SK-N-SH (cell line): ENCODE measurements around the gene PSD2. TPM values are rescaled to one million over a fixed set of nuclear protein-coding genes. Genes with fewer than 3 reads are reported as not detected.

ENCODE experiments used
- CTCF ChIA-PET: fragments of 300-600, 350-600 bp; formaldehyde crosslinking; extraction: SDS; loops from one replicate; lab custom pipeline; 2021; lab: Yijun Ruan, JAX
- POLR2A ChIA-PET: fragments of 350-600 bp; sonication (Branson Sonifier 250); formaldehyde crosslinking; extraction: SDS; loops from one replicate; lab custom pipeline; 2020; ENCODE audit warnings: antibody characterized with exemption, inconsistent platforms; lab: Yijun Ruan, JAX
- DNase-seq: peaks from one replicate; pipeline ENCODE4 v3.0.0; 2012
- H2AFZ ChIP-seq: fragments of 200-600 bp; sonication (generic); 2 replicates; pipeline ENCODE4 v1.8.1; 2016; ENCODE audit warnings: antibody characterized with exemption, mild to moderate bottlenecking, low read depth
- H3F3A ChIP-seq: fragments of 200-600 bp; sonication (generic); replicated peaks from 2 replicates; pipeline ENCODE3; 2016; ENCODE audit warnings: antibody characterized with exemption, mild to moderate bottlenecking; ENCODE audit not compliant: insufficient read depth
- H3K27ac ChIP-seq, 2 experiments: fragments of 200-500 bp in 1 of 2; fragments of 200-600 bp in 1 of 2; sonication (Bioruptor generic) in 1 of 2; sonication (generic), shearing (Covaris generic) in 1 of 2; 2 replicates each; pipeline versions ENCODE4 v1.5.1 to v1.6.1; 2014 to 2016; ENCODE audit warnings: low read depth in 2 of 2, inconsistent platforms in 1 of 2, low read length in 1 of 2, mild to moderate bottlenecking in 1 of 2, mixed read lengths in 1 of 2
- H3K27me3 ChIP-seq: fragments of 200-600 bp; sonication (generic), shearing (Covaris generic); 2 replicates; pipeline ENCODE4 v1.6.1; 2016; ENCODE audit warnings: mixed run types; ENCODE audit not compliant: insufficient read depth
- H3K36me3 ChIP-seq, 2 experiments: fragments of 200-500 bp in 1 of 2; fragments of 200-600 bp in 1 of 2; sonication (Bioruptor generic) in 1 of 2; sonication (generic) in 1 of 2; replicated peaks in 1 of 2; 2 replicates each; pipeline versions ENCODE3 to v1.5.1; 2014 to 2016; ENCODE audit warnings: low read length in 1 of 2, mild to moderate bottlenecking in 1 of 2; ENCODE audit not compliant: insufficient read depth in 2 of 2, control insufficient read depth in 1 of 2
- H3K4me1 ChIP-seq, 2 experiments: fragments of 200-500 bp in 1 of 2; fragments of 200-600 bp in 1 of 2; sonication (Bioruptor generic) in 1 of 2; sonication (generic), shearing (Covaris generic) in 1 of 2; 2 replicates each; pipeline versions ENCODE4 v1.5.1 to v1.6.1; 2014 to 2016; ENCODE audit warnings: low read depth in 1 of 2, low read length in 1 of 2, mixed run types in 1 of 2; ENCODE audit not compliant: insufficient read depth in 2 of 2, control insufficient read depth in 1 of 2
- H3K4me2 ChIP-seq: fragments of 200-600 bp; sonication (generic), shearing (Covaris generic); 2 replicates; pipeline ENCODE4 v1.6.1; 2017; ENCODE audit warnings: mixed run types
- H3K4me3 ChIP-seq, 2 experiments: fragments of 200-500 bp in 1 of 2; fragments of 200-600 bp in 1 of 2; sonication (Bioruptor generic) in 1 of 2; sonication (generic), shearing (Covaris generic) in 1 of 2; 2 replicates each; pipeline versions ENCODE4 v1.5.1 to v1.8.1; 2014 to 2016; ENCODE audit warnings: low read depth in 2 of 2, inconsistent platforms in 1 of 2, low read length in 1 of 2, mild to moderate bottlenecking in 1 of 2, mixed read lengths in 1 of 2, moderate library complexity in 1 of 2
- H3K79me2 ChIP-seq: fragments of 200-600 bp; sonication (generic); 2 replicates; pipeline ENCODE4 v1.8.1; 2017; ENCODE audit warnings: mild to moderate bottlenecking; ENCODE audit not compliant: insufficient read depth
- H3K9ac ChIP-seq: fragments of 200-600 bp; sonication (generic); 2 replicates; pipeline ENCODE4 v1.6.1; 2017; ENCODE audit warnings: mixed run types
- H3K9me2 ChIP-seq: fragments of 200-600 bp; sonication (generic); 2 replicates; pipeline ENCODE4 v1.6.1; 2017; ENCODE audit warnings: mixed run types
- H3K9me3 ChIP-seq: fragments of 200-600 bp; sonication (generic); 2 replicates; pipeline ENCODE4 v1.6.1; 2017; ENCODE audit warnings: mixed run types, mild to moderate bottlenecking, moderate library complexity
- H4K20me1 ChIP-seq: fragments of 200-600 bp; sonication (generic); 2 replicates; pipeline ENCODE4 v1.6.1; 2017; ENCODE audit warnings: mild to moderate bottlenecking, mixed run types; ENCODE audit not compliant: insufficient read depth
- CHD2 ChIP-seq: fragments of 150-350 bp; IDR thresholded peaks from 2 replicates; pipeline ENCODE4 v1.6.1; 2018; ENCODE audit warnings: low read length; ENCODE audit not compliant: partially characterized antibody
- ELF1 ChIP-seq: IDR thresholded peaks from 2 replicates; pipeline ENCODE4 v1.4.0; 2012
- EP300 ChIP-seq, 2 experiments: IDR thresholded peaks; 2 replicates each; pipeline versions ENCODE4 v1.4.0 to v1.6.1; 2012; ENCODE audit warnings: borderline replicate concordance in 1 of 2, low read depth in 1 of 2, low read length in 1 of 2
- FOXJ3 ChIP-seq: sonication (generic); formaldehyde crosslinking; IDR thresholded peaks from 2 replicates; pipeline ENCODE4 v1.5.1; 2020; ENCODE audit warnings: mild to moderate bottlenecking, missing genetic modification reagents
- GATA2 ChIP-seq: sonication (generic); formaldehyde crosslinking; IDR thresholded peaks from 2 replicates; pipeline ENCODE4 v1.5.0; 2020; ENCODE audit warnings: mild to moderate bottlenecking, missing genetic modification reagents
- MEF2A ChIP-seq: IDR thresholded peaks from 2 replicates; pipeline ENCODE4 v1.4.0; 2012; ENCODE audit warnings: low read depth, borderline replicate concordance
- NFIC ChIP-seq: IDR thresholded peaks from 2 replicates; pipeline ENCODE4 v1.4.0; 2012; ENCODE audit warnings: borderline replicate concordance
- POLR2AphosphoS5 ChIP-seq: IDR thresholded peaks from 2 replicates; pipeline ENCODE4 v1.6.1; 2012; ENCODE audit warnings: low read depth, low read length
- RAD21 ChIP-seq: IDR thresholded peaks from 2 replicates; pipeline ENCODE4 v1.6.1; 2012; ENCODE audit warnings: mild to moderate bottlenecking, low read length
- RCOR1 ChIP-seq: fragments of 150-350 bp; IDR thresholded peaks from 2 replicates; pipeline ENCODE4 v1.6.1; 2017; ENCODE audit warnings: antibody characterized with exemption, low read length
- RFX5 ChIP-seq: IDR thresholded peaks from 2 replicates; pipeline ENCODE4 v1.6.1; 2012; ENCODE audit warnings: mild to moderate bottlenecking, improper control_type of control experiment, low read length
- SIN3A ChIP-seq: IDR thresholded peaks from 2 replicates; pipeline ENCODE4 v1.6.1; 2012; ENCODE audit warnings: low read depth, mild to moderate bottlenecking, low read length, moderate library complexity, borderline replicate concordance
- TAF1 ChIP-seq: IDR thresholded peaks from 2 replicates; pipeline ENCODE4 v1.6.1; 2012; ENCODE audit warnings: low read depth, mild to moderate bottlenecking, low read length, moderate library complexity, borderline replicate concordance
- TCF12 ChIP-seq: IDR thresholded peaks from 2 replicates; pipeline ENCODE4 v1.4.0; 2012
- YY1 ChIP-seq: IDR thresholded peaks from 2 replicates; pipeline ENCODE4 v1.4.0; 2012; ENCODE audit warnings: low read depth, mild to moderate bottlenecking
- WGBS: methylation state at CpG from one replicate; pipeline ENCODE4 v1.1.6; 2017; ENCODE audit warnings: low lambda C conversion rate; 5-methylcytosine and 5-hydroxymethylcytosine counted together
- polyA plus RNA-seq, 3 experiments: library from polyadenylated mRNA; depleted of rRNA; stranded (reverse); fragments of >200 nt; gene quantifications; 2 replicates each; pipeline ENCODE4 v1.2.3, GENCODE V29; 2012
- TF ChIP-seq, protein P1 (sequence below): IDR thresholded peaks from 2 replicates; pipeline ENCODE4 v1.4.0; 2012; ENCODE audit warnings: low read depth, borderline replicate concordance
- TF ChIP-seq, protein P2 (sequence below): IDR thresholded peaks from 2 replicates; pipeline ENCODE4; 2012
- TF ChIP-seq, protein P3 (sequence below): fragments of 150-350 bp; IDR thresholded peaks from 2 replicates; pipeline ENCODE4 v1.6.1; 2017; ENCODE audit warnings: antibody characterized with exemption, low read length, low read depth, borderline replicate concordance
- TF ChIP-seq, protein P4 (sequence below): IDR thresholded peaks from 2 replicates; pipeline ENCODE4 v1.4.0; 2012; ENCODE audit warnings: low read depth
- TF ChIP-seq, protein P5 (sequence below): fragments of 200-600 bp; sonication (generic); IDR thresholded peaks from 2 replicates; pipeline ENCODE4 v1.6.1; 2017; ENCODE audit warnings: antibody characterized with exemption, mild to moderate bottlenecking, moderate library complexity

PSD2 gene
- polyA plus RNA-seq, 1 of the 3 experiments (the other 2 are of a cell fraction): 0.15 TPM

DNA sequence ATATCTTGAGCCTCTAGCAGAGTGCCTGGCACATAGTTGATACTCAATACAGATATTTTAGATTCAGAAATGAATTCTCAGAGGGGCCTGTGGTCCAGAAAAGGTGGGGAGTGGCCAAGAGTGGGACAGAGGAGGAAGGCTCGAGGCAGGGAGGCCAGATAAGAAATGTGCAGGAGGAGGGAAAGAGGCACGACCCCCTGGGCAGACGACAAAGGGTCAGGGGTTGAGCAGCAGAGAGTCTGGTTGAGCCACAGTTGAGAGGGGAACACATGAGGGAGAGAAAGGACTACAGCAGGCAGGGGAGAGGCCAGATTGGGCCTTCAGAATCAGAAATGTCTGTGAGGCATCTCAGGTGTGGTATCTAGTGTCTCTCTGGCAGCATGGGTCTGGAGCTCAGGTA, 89.1 kb downstream of the PSD2 start:
- no peaks in the 10 kb centered on the region for H3F3A ChIP-seq
- TF ChIP-seq RFX5: no peak
- TF ChIP-seq NFIC: no peak
- TF ChIP-seq POLR2AphosphoS5: no peak
- TF ChIP-seq FOXJ3 (CRISPR knock-in tag): no peak
- TF ChIP-seq, protein P1, sequence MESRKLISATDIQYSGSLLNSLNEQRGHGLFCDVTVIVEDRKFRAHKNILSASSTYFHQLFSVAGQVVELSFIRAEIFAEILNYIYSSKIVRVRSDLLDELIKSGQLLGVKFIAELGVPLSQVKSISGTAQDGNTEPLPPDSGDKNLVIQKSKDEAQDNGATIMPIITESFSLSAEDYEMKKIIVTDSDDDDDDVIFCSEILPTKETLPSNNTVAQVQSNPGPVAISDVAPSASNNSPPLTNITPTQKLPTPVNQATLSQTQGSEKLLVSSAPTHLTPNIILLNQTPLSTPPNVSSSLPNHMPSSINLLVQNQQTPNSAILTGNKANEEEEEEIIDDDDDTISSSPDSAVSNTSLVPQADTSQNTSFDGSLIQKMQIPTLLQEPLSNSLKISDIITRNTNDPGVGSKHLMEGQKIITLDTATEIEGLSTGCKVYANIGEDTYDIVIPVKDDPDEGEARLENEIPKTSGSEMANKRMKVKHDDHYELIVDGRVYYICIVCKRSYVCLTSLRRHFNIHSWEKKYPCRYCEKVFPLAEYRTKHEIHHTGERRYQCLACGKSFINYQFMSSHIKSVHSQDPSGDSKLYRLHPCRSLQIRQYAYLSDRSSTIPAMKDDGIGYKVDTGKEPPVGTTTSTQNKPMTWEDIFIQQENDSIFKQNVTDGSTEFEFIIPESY: no peak
- no peak for TF ChIP-seq MEF2A
- TF ChIP-seq EP300 (IDR thresholded peaks at IDR 0.05; ENCODE audit: borderline replicate concordance in 1 of 2, low read depth in 1 of 2, low read length in 1 of 2): no peak
- TF ChIP-seq, protein P2, sequence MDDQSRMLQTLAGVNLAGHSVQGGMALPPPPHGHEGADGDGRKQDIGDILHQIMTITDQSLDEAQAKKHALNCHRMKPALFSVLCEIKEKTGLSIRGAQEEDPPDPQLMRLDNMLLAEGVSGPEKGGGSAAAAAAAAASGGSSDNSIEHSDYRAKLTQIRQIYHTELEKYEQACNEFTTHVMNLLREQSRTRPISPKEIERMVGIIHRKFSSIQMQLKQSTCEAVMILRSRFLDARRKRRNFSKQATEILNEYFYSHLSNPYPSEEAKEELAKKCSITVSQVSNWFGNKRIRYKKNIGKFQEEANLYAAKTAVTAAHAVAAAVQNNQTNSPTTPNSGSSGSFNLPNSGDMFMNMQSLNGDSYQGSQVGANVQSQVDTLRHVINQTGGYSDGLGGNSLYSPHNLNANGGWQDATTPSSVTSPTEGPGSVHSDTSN: no peak
- TF ChIP-seq GATA2 (CRISPR knock-in tag): no peak
- no peak for TF ChIP-seq RAD21
- TF ChIP-seq RCOR1: no peak
- TF ChIP-seq, protein P3, sequence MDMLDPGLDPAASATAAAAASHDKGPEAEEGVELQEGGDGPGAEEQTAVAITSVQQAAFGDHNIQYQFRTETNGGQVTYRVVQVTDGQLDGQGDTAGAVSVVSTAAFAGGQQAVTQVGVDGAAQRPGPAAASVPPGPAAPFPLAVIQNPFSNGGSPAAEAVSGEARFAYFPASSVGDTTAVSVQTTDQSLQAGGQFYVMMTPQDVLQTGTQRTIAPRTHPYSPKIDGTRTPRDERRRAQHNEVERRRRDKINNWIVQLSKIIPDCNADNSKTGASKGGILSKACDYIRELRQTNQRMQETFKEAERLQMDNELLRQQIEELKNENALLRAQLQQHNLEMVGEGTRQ: no peak
- TF ChIP-seq ELF1: no peak
- TF ChIP-seq, protein P4, sequence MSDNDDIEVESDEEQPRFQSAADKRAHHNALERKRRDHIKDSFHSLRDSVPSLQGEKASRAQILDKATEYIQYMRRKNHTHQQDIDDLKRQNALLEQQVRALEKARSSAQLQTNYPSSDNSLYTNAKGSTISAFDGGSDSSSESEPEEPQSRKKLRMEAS: no peak
- TF ChIP-seq SIN3A: no peak
- no peak for TF ChIP-seq TAF1
- TF ChIP-seq, protein P5, sequence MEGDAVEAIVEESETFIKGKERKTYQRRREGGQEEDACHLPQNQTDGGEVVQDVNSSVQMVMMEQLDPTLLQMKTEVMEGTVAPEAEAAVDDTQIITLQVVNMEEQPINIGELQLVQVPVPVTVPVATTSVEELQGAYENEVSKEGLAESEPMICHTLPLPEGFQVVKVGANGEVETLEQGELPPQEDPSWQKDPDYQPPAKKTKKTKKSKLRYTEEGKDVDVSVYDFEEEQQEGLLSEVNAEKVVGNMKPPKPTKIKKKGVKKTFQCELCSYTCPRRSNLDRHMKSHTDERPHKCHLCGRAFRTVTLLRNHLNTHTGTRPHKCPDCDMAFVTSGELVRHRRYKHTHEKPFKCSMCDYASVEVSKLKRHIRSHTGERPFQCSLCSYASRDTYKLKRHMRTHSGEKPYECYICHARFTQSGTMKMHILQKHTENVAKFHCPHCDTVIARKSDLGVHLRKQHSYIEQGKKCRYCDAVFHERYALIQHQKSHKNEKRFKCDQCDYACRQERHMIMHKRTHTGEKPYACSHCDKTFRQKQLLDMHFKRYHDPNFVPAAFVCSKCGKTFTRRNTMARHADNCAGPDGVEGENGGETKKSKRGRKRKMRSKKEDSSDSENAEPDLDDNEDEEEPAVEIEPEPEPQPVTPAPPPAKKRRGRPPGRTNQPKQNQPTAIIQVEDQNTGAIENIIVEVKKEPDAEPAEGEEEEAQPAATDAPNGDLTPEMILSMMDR: no peak
- no peak for TF ChIP-seq YY1
- no peak for TF ChIP-seq TCF12
- no peak for TF ChIP-seq CHD2
- TF ChIP-seq, all 33 proteins: peak for 0
- H3K27me3 ChIP-seq: no peaks in the 10 kb centered on the region
- no peak overlapping the region for H2AFZ ChIP-seq
- H3K4me2 ChIP-seq: no peak overlapping the region
- peaks cover 0 to 46% of the 10 kb centered on the region in 2 experiments; a peak in 1 of 4 replicates for H3K4me1 ChIP-seq
- H3K79me2 ChIP-seq: no peaks in the 10 kb centered on the region
- no peak overlapping the region for H3K27ac ChIP-seq
- H3K4me3 ChIP-seq: no peak overlapping the region
- H3K9ac ChIP-seq: no peak overlapping the region
- 60% methylated on average over 3 of the region's 3 CpGs for WGBS
- no peaks in the 10 kb centered on the region for H3K9me3 ChIP-seq
- H3K36me3 ChIP-seq: no peaks in the 10 kb centered on the region
- no peaks in the 10 kb centered on the region for H3K9me2 ChIP-seq
- H4K20me1 ChIP-seq: no peaks in the 10 kb centered on the region
- DNase-seq: no peak
- CTCF ChIA-PET: interaction anchor here (1.0 to 2.2 kb wide), 4 partner anchors 9 to 97 kb away, joined by 3 to 6 read pairs (median 4); no protein-coding TSS in a partner anchor
- POLR2A ChIA-PET: no interaction called here
